Measurements from ENCODE around the gene PBX2. TPM values are rescaled to one million over a fixed set of nuclear protein-coding genes. Genes with fewer than 3 reads are reported as not detected.

PBX2 gene
- total and polyA plus RNA-seq, 12 donors = 25.6 to 55.4 (median 44.1) TPM

- no peak for TF ChIP-seq CTCF (IDR thresholded peaks at IDR 0.05)
- no peaks in the 10 kb centered on the region for H3K27me3 ChIP-seq
- WGBS, 2 donors = 78 to 82% methylated on average over 4 of the region's 4 CpGs
- intact Hi-C loops (cut with DNase I) = loop anchor here in 4 of 10 donors (10.0 kb wide), 2 partner anchors 48 to 1032 kb away; partner anchors contain the start of genes ATF6B (in 3 of the 4), HSD17B8 (in 1 of the 4), RING1 (in 1 of the 4) and RXRB (in 1 of the 4)
- H3K9me3 ChIP-seq = no peaks in the 10 kb centered on the region
- peaks cover 0 to 31% (median 11%) of the 10 kb centered on the region in 9 donors for H3K36me3 ChIP-seq
- no peak overlapping the region for H3K4me3 ChIP-seq
- DNase-seq = no peak
- no peak for ATAC-seq
- H3K4me1 ChIP-seq = peaks cover 0 to 43% (median 23%) of the 10 kb centered on the region in 9 donors
- peak overlapping the region in 1 of 10 donors; percentile 6 for H3K27ac ChIP-seq
These were observed 16.8 kb downstream of the PBX2 start for GRCh38 chr6:32173051-32173727.

DNA sequence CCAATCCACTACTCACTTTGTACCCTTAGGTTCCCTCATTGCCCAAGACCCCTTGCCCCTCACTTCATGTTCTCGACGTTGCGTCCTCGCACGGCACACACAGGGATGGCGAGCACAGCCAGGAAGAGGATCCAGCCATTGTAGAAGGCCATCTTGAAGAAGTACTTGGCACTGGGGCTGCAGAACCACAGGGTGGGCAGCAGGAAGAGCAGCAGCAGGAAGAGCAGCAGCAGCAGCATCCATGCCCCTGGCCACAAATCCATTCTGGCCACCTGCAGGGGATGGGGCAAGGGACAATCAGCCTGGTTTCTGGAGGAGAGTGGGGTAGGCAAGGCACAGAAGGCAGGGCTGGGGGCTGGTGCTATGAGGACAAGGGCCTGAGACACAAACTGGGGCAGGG lies 18.8 kb downstream of the PBX2 start:
- Histone ChIP-seq H3K27ac (no peak overlapping the region), H3K36me3 (peaks cover 0 to 51% (median 17%) of the 10 kb centered on the region in 9 donors), H3K4me3 (no peak overlapping the region), H3K4me1 (peaks cover 0 to 29% (median 12%) of the 10 kb centered on the region in 9 donors), H3K27me3 (no peaks in the 10 kb centered on the region), H3K9me3 (no peaks in the 10 kb centered on the region)
- intact Hi-C loops (cut with DNase I) = loop anchor here in 4 of 10 donors (10.0 kb wide), 2 partner anchors 46 to 1034 kb away; partner anchors contain the start of genes ATF6B (in 3 of the 4), HSD17B8 (in 1 of the 4), RING1 (in 1 of the 4) and RXRB (in 1 of the 4)
- TF ChIP-seq CTCF (IDR thresholded peaks at IDR 0.05) = no peak
- WGBS, 2 donors = 94 to 95% methylated on average over 6 of the region's 6 CpGs
- DNase-seq (no peak), ATAC-seq (no peak)

GRCh38 chr6:32170294-32170693 lies 19.7 kb downstream of the PBX2 start:
- DNase-seq (no peak), ATAC-seq (no peak)
- WGBS, 2 donors = 91% methylated on average over 11 of the region's 11 CpGs
- Histone ChIP-seq H3K27ac (peak overlapping the region in 1 of 10 donors; percentile 31), H3K4me1 (peaks cover 0 to 25% (median 10%) of the 10 kb centered on the region in 9 donors), H3K36me3 (peaks cover 0 to 60% (median 17%) of the 10 kb centered on the region in 9 donors), H3K4me3 (no peak overlapping the region), H3K9me3 (no peaks in the 10 kb centered on the region), H3K27me3 (no peaks in the 10 kb centered on the region)
- TF ChIP-seq CTCF (IDR thresholded peaks at IDR 0.05) = no peak
- intact Hi-C loops (cut with DNase I) = loop anchor here in 4 of 10 donors (10.0 kb wide), 2 partner anchors 45 to 1035 kb away; partner anchors contain the start of genes ATF6B (in 3 of the 4), HSD17B8 (in 1 of the 4), RING1 (in 1 of the 4) and RXRB (in 1 of the 4)

DNA sequence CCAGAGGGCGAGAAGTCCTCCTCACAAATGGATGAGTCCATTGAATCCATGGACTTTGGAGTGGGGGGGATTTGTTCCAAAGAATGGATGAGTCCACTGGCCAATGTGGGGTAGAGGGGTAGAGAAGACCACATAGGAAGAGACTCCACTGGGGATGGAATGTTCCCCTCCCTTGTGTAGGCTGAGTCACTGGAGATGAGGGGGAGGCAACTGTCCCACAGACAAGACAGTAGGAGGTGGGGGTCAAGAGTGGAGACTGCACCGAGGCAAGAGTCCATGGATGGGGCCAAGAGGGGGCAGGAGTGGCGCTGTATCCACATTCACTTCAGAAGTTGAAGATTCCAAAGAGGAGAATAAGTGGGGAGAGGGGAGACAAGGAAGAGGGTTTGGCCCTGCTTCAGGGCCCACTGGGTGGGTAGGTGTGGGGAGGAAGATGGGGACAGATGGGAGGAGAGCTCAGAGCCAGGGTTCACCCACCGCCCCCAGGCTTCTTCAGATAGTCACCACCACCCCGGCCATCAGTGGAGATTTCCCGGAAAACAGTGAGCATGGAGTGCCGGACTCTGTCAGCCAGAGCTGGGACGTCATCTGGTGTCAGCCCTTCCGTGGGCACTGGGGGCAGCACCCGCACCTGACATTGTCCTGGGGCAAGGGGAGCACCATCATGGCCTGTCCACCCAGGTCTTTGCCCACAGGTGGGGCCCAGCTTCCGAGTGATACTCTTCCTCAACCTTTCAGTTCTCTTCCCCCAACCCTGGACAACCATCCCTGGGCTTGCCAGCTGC lies 21.0 kb downstream of the PBX2 start:
- WGBS, 2 donors = 74 to 75% methylated on average over 11 of the region's 11 CpGs
- Histone ChIP-seq H3K27me3 (no peaks in the 10 kb centered on the region), H3K36me3 (peaks cover 0 to 68% (median 17%) of the 10 kb centered on the region in 9 donors), H3K4me3 (no peak overlapping the region), H3K4me1 (peaks cover 0 to 12% (median 0%) of the 10 kb centered on the region in 9 donors), H3K27ac (peak overlapping the region in 3 of 10 donors; percentile 19 to 64 (median 40)), H3K9me3 (no peaks in the 10 kb centered on the region)
- ATAC-seq (peak in 2 of 8 donors; percentile 8 to 15), DNase-seq (no peak)
- intact Hi-C loops (cut with DNase I) = no loop called here
- TF ChIP-seq CTCF (IDR thresholded peaks at IDR 0.05) = no peak

Measured in heart right ventricle (tissue), 16 donors.